Epidermal melanocyte (primary cell): ENCODE measurements around the gene DIPK2B.

Experiments used
- DNase-seq: peaks from one replicate; pipeline ENCODE4 v3.0.0; 2011; ENCODE audit warnings: low spot score; ENCODE audit not compliant: insufficient read length

The DIPK2B gene

GRCh38 chrX:45200741-45201234, at the start of gene DIPK2B:
Gene DIPK2B, minus strand, starts transcription at chrX:45200876. Its CDS starts 50 bp downstream, at chrX:45200826.
- DNase-seq: no peak

- no peak for DNase-seq
Observed at GRCh38 chrX:45240301-45240700, 39.6 kb upstream of the DIPK2B start.

- no peak for DNase-seq
Observed at GRCh38 chrX:45238489-45238888, 37.8 kb upstream of the DIPK2B start.

- no peak for DNase-seq
Observed at GRCh38 chrX:45233531-45233930, 32.9 kb upstream of the DIPK2B start.

GRCh38 chrX:45232139-45232538, 31.5 kb upstream of the DIPK2B start:
- no peak for DNase-seq

GRCh38 chrX:45230410-45230809, 29.7 kb upstream of the DIPK2B start:
- DNase-seq: no peak

- DNase-seq: no peak
Observed at GRCh38 chrX:45229348-45229747, 28.7 kb upstream of the DIPK2B start.

GRCh38 chrX:45228126-45228525, 27.4 kb upstream of the DIPK2B start:
- no peak for DNase-seq

- no peak for DNase-seq
Observed at GRCh38 chrX:45208121-45208856, 7.6 kb upstream of the DIPK2B start.

- DNase-seq: no peak
Observed at GRCh38 chrX:45202171-45202570, 1.5 kb upstream of the DIPK2B start.

- no peak for DNase-seq
Observed at GRCh38 chrX:45198706-45199105, 2.0 kb downstream of the DIPK2B start.

- no peak for DNase-seq
Observed at GRCh38 chrX:45198301-45198700, 2.4 kb downstream of the DIPK2B start.

- no peak for DNase-seq
Observed at GRCh38 chrX:45196701-45197100, 4.0 kb downstream of the DIPK2B start.

- no peak for DNase-seq
Observed at GRCh38 chrX:45191820-45192409, 8.8 kb downstream of the DIPK2B start.

- no peak for DNase-seq
Observed at GRCh38 chrX:45191383-45191782, 9.3 kb downstream of the DIPK2B start.

GRCh38 chrX:45187731-45188130, 12.9 kb downstream of the DIPK2B start:
- DNase-seq: no peak

- no peak for DNase-seq
Observed at GRCh38 chrX:45186643-45187026, 14.0 kb downstream of the DIPK2B start.

- DNase-seq: no peak
Observed at GRCh38 chrX:45184211-45184610, 16.5 kb downstream of the DIPK2B start.

- DNase-seq: no peak
Observed at GRCh38 chrX:45172890-45173289, 27.8 kb downstream of the DIPK2B start.

GRCh38 chrX:45166781-45167180, 33.9 kb downstream of the DIPK2B start:
- DNase-seq: no peak

- DNase-seq: no peak
Observed at GRCh38 chrX:45165726-45166125, 35.0 kb downstream of the DIPK2B start.

GRCh38 chrX:45164995-45165394, 35.7 kb downstream of the DIPK2B start:
- no peak for DNase-seq

GRCh38 chrX:45164021-45164621, 36.6 kb downstream of the DIPK2B start:
- no peak for DNase-seq
